Measurements from ENCODE around the gene SRSF5.

DNA sequence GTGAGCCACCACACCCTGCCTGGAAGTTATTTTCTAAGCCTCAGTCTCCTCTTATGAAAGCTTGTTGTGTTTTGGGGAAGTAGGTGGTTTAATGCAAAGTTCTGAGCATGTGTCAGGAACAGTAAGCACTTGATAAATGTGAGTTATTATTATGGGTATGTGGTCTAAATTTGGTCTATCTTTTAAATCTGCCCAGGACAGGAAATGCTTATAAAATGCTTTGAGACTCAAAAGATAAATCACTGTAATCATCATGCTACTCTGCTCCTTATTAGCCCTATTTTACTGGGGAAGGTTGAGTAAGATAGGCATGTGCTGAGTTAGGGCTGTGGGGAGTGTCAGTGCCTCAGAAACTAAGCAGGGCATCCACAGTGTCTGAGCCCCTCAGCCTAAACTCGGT, 13.1 kb upstream of the SRSF5 start:
- TF ChIP-seq EZH2phosphoT487 (IDR thresholded peaks at IDR 0.05; ENCODE audit: low read depth), result no peak
- TF ChIP-seq, protein P1, sequence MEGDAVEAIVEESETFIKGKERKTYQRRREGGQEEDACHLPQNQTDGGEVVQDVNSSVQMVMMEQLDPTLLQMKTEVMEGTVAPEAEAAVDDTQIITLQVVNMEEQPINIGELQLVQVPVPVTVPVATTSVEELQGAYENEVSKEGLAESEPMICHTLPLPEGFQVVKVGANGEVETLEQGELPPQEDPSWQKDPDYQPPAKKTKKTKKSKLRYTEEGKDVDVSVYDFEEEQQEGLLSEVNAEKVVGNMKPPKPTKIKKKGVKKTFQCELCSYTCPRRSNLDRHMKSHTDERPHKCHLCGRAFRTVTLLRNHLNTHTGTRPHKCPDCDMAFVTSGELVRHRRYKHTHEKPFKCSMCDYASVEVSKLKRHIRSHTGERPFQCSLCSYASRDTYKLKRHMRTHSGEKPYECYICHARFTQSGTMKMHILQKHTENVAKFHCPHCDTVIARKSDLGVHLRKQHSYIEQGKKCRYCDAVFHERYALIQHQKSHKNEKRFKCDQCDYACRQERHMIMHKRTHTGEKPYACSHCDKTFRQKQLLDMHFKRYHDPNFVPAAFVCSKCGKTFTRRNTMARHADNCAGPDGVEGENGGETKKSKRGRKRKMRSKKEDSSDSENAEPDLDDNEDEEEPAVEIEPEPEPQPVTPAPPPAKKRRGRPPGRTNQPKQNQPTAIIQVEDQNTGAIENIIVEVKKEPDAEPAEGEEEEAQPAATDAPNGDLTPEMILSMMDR (IDR thresholded peaks at IDR 0.05; ENCODE audit: low read depth, low read length), result no peak
